ENCODE measurements around the gene EFEMP1.

The EFEMP1 gene

DNA sequence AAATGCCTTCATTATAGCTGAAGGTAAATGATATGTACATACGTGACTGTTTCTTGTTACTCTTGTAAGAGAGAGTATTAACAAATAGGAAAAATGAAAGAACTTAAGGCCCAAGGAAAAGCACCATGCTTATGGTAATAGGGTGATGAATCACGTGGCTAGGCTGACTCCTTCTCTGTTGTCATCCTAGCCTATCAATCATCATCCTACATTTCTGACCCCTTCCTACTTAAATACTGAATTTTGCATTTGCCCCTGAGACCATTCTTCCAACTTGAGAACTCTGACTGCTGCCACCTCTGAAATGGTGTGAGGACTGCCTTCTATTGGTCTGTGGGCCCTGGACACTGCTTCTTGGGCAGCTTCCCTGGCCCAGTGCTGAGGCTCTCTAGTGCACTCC lies 28.9 kb downstream of the EFEMP1 start:
- DNase-seq: no peak

GRCh38 chr2:55891671-55892094 lies 31.9 kb downstream of the EFEMP1 start:
- no peak for DNase-seq

GRCh38 chr2:55888936-55889335 lies 34.6 kb downstream of the EFEMP1 start:
- no peak for DNase-seq

DNA sequence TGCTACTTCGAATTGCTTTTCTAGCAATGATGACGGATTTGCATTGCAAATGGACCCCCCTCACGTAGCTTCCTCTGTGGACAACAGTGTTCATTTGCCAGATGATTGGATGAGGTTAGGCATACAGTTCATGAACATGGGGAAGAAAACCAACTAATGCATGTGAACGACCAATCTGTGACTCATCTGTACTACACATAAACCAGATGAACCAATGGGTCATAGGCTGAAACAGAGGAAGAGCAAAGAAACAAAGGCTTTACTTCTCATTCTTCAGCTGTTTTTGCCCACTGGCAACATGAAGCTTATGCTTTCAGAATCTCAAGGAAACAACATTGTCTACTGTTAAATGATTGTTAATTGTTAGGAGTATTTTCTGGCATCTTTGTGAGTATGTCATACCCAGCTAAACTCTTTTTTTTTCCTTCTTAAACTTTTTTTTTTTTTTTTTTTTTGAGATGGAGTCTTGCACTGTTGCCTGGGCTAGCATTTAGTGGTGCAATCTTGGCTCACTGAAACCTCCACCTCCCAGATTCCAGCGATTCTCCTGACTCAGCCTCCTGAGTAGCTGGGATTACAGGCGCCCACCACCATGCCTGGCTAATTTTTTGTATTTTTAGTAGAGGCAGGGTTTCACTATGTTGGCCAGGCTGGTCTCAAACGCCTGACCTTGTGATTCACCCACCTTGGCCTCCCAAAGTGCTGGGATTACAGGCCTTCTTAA lies 35.5 kb downstream of the EFEMP1 start:
- no peak for DNase-seq

GRCh38 chr2:55887351-55887750 lies 36.2 kb downstream of the EFEMP1 start:
- no peak for DNase-seq

DNA sequence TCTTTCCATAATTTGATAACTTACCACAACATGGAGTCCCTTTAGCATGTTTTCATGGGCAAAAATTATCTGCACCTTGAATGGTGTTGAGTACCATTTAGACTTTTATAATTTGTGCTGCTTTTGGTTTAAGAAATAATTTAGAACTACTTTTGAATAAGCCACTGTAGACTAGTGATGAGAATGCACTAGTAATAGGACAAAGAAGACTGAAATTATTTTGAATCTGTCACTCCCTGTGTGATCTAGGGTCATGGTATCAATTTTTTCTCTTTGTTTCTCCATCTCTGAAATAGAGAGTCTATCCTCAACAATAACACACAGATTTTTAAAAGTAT lies 37.7 kb downstream of the EFEMP1 start:
- no peak for DNase-seq

GRCh38 chr2:55885127-55885943 lies 38.2 kb downstream of the EFEMP1 start:
- DNase-seq: no peak

DNA sequence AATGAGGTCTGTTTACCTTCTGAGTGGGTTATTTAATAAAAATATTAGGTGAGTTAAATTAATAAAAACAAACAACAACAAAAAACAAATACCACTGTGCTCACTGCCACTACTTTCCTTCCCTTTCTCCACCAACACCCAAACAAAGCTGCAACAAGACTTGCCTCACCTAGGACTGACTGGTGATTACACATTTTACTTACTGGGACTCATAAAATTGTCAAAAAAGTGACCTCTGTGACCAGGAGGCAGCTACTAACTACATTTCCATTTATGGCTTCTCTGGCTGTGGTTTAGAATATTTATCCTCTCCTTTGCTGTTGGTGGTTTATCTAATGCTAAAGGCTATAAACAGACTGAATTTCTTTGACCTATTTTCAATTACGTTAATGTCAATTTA lies 39.8 kb downstream of the EFEMP1 start:
- no peak for DNase-seq

DNA sequence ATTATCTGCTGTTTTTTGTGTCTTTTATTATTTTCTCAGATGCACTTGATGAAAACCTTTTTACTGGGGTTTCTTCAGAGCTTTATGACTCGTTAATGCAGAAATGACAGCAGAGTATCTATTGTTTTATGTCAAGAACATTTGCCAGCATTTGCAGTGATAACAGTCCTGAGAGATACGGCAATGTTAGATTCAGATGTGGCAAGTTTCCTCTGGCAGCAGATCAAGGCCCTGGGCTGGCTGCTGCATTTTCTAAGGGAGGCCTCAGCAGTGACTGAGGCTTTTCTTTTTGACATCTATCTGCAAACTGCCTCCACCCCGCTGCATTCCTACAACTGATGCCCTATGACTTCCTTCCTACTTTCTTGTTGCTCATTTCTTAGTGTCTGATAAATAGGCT lies 40.2 kb downstream of the EFEMP1 start:
- no peak for DNase-seq

GRCh38 chr2:55882954-55883353 lies 40.6 kb downstream of the EFEMP1 start:
- DNase-seq: no peak

- no peak for DNase-seq
Measured at GRCh38 chr2:55880416-55881143, 43.0 kb downstream of the EFEMP1 start.

DNA sequence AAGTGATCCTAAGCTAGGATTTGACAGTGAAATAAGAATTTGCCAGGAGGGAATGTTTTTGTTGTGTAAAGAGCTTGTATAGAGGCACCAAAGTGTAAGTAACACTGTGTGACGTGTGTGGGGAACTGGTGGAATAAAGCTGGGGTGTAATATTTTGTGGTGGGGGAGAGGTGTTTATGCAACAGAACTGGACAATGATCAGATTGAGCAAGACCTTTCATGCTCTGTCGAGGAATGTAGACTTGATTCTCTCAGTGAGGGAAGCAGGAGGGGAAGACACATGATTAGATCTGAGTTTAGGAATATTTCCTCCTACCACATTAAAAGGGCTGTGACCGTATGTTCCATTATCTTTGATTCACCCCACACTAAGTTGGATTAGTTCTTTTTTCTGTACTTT lies 43.6 kb downstream of the EFEMP1 start:
- no peak for DNase-seq

DNA sequence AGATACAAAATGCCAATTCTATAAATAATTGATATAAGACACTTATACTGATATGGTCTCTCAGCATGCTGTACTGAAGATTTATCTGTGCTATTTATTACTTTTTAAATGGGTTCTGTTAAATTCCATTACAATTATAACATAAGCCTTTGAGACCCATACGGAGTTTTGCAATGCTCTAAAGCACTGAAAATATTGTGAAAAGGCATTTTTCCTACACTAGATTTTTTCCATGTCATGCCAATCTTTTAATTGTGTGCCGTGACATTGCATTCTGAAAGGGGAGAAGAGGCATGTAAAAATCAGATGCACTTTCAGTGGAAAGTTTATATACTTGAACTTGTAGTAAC lies 46.5 kb downstream of the EFEMP1 start:
- DNase-seq: no peak

DNA sequence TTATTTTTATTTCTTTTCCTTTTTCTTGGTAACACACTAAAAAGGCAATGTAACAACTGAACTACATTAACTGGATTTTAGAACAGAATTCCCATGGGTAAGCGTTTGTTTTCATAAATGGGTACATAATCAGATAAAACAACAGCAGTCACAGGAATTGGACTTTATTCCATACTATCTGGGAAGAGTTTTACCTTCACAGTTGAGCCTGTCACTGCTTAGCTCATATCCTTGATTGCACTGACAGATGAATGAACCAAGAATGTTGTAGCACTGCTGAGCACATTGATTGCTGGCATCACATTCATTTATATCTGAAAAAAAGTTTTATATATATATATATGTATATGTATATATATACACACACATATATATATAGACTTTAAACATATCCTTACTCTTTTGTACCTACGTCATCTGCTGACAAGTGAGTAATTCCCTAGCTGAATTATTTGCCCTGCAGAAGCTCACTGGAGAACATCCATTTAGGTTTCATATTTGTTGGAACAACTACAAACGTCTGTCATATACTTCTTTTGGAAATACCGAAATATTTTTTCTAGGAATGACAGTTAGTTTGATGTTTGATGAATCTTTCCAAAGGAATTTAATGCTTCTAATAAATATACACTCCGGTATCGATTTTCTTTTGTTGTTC lies 47.0 kb downstream of the EFEMP1 start:
- no peak for DNase-seq

GRCh38 chr2:55875434-55876135 lies 48.0 kb downstream of the EFEMP1 start:
- DNase-seq: no peak

GRCh38 chr2:55874338-55874737 lies 49.2 kb downstream of the EFEMP1 start:
- DNase-seq: no peak

- no peak for DNase-seq
Measured at GRCh38 chr2:55871637-55872036, 51.9 kb downstream of the EFEMP1 start.

DNA sequence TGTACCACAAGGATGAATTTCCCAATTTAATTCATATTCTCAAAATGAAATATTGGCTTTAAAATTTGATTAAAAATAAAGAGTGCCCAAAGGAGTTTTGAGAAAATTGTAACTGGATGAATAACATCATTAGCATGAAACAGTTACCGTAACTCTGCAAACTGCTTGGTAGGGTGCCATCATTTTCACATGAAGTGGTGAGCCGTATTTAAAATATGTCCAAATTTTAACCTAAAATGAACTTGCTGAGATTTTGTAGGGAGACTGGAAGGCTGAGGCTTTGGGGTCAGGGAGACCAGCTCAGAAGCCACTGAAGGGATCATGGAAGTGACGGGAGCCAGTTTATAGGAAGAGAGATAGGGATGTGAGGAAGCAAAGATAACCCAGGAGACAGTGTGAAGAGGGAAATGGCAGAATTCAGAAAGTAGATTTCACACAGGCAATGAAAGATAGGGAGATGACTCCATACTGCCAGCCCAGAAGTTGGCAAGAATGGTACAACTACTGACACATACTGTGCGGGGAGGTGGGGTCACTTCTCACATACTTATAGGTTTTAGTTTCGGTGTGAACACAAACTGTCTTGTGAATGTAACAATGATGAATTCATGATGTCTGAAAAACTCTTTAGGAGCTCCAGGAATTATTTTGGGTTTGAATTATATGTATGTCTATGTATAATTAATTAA lies 53.8 kb downstream of the EFEMP1 start:
- no peak for DNase-seq

DNA sequence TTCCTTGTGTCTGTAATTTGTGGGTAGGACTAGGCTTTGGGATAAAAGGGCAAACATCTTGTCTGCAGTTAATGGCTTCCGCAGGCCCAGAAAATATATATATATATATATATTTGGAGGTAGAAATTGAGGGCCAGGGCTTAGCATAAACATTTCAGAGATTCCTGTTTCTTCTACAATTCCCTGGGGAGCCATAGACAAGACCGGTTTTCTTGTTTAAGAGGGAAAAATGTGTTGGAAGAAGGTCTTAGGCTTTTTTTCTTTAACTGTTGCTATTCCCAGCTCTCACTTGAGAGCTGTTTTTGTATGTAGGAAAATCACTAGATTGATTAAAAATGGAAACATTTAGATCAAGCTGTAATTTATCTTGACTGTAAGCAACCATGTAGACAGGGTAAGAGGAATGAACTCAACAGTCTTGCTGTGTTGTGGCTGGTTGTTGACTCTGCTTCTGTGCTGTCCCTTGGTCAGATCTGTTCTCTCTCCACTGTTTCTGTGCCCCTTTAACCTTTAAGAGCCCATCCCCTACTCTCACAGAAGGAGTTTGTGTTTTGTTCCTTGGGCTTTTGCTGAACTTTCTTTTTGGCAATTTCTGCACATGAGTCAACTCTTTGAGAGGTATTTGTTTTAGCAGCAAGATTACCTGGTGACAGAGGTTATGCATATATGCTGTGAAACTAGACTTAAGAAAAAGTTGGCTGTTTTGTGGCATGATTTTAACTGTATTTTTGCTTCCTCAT lies 58.3 kb downstream of the EFEMP1 start:
- DNase-seq: no peak

DNA sequence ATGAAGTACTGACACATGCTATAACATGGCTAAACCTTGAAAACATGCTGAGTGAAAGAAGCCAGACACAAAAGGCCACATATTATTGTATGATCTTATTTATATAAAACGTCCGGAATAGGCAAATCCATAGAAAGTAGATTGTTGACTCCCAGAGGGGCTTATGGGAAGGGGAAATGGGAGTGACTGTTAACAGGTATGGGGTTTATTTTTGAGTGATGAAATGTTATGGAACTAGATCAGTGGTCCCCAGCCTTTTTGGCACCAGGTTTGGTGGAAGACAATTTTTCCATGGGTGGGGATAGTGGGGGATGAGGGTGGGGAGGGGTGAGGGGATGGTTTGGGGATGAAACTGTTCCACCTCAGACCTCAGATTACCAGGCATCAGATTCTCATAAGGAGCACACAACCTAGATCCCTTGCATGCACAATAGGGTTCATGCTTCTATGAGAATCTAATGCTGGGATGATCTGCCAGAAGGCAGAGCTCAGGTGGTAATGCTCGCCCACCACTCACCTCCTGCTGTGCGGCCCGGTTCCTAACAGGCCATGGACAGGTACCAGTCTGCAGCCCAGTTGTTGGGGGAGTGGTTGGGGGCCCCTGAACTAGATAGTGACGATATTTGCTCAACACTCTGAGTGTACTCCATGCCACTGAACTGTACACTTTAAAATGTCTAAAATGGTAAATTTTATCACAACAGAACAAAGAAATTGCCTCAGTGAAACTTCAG lies 59.1 kb downstream of the EFEMP1 start:
- no peak for DNase-seq
